ENCODE measurements around the gene SCN9A.

DNA sequence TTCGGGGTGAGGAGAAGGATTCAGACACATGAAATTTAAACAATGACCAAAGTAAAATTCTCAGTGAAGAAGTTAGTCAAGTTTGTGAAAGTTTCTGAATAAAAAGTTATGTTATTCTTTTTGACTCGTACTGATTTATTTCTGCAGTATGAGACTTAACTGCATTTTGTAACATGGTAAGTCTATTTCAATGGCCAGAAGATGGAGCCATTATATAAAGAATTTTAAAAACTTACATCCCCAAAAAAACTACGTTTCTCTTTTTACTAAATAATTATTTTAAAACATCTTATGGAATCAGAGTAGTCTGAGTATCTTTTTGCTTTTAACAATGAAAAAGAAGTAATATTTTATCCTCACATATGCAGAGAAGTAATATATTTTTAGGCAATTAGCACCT is 196.5 kb downstream of the SCN9A start:
- TF ChIP-seq, protein P1, sequence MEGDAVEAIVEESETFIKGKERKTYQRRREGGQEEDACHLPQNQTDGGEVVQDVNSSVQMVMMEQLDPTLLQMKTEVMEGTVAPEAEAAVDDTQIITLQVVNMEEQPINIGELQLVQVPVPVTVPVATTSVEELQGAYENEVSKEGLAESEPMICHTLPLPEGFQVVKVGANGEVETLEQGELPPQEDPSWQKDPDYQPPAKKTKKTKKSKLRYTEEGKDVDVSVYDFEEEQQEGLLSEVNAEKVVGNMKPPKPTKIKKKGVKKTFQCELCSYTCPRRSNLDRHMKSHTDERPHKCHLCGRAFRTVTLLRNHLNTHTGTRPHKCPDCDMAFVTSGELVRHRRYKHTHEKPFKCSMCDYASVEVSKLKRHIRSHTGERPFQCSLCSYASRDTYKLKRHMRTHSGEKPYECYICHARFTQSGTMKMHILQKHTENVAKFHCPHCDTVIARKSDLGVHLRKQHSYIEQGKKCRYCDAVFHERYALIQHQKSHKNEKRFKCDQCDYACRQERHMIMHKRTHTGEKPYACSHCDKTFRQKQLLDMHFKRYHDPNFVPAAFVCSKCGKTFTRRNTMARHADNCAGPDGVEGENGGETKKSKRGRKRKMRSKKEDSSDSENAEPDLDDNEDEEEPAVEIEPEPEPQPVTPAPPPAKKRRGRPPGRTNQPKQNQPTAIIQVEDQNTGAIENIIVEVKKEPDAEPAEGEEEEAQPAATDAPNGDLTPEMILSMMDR (IDR thresholded peaks at IDR 0.05), result no peak
- TF ChIP-seq POLR2A (IDR thresholded peaks at IDR 0.05), result no peak

Measured in uterus (tissue), 2 donors.